ENCODE data around the gene ARFIP1.
"Not testable (repeated sequence)": the region's sequence is repeated elsewhere in the genome, so short reads cannot be mapped to it uniquely, and the experiment has no call there.

The ARFIP1 gene

GRCh38 chr4:152847376-152847775 lies 67.6 kb downstream of the ARFIP1 start:
- DNase-seq: no peak

DNA sequence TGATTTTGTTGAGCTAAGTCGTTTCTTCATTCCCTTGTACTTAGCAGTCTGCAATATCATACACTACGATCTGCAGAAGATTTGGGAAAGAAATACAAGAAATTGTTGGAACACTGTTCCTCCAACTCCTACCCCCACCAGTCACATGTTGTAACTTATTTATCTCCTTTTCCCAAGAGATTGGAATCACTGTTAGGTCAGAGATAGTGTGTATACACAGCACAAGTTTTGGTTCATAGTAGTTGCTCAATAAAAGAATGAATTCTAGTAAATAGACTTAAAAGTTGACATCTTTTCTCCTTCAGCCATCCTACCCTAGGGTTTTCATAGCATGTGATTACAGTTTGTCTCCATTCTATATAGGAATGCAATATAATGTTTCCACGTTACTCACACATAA lies 68.8 kb downstream of the ARFIP1 start:
- no peak for DNase-seq

GRCh38 chr4:152849350-152849749 lies 69.6 kb downstream of the ARFIP1 start:
- DNase-seq: no peak

DNA sequence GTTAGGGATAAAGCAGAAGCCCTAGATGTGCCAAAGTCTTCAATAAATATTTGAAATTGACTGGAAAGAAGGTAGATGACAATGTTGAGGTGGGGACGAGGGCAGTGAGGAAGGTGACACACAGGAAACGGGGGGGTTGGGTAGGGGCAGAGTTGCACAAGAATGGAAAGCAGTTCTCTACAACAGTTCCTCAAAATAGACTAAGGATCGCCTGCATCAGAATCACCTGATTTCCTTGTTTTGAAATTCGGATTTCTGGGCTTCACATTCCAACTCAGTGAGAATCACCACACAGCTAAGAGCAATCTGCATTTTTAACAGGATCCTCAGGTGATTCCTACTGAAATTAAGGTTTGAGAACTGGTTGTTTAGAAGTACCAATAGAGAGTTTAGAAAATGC lies 70.6 kb downstream of the ARFIP1 start:
- DNase-seq: no peak

- no peak for DNase-seq
Observed at GRCh38 chr4:152851226-152851625, 71.5 kb downstream of the ARFIP1 start.

GRCh38 chr4:152853293-152853692 lies 73.5 kb downstream of the ARFIP1 start:
- DNase-seq: no peak

- not testable (repeated sequence) for DNase-seq
Observed at GRCh38 chr4:152854016-152854415, 74.3 kb downstream of the ARFIP1 start.

DNA sequence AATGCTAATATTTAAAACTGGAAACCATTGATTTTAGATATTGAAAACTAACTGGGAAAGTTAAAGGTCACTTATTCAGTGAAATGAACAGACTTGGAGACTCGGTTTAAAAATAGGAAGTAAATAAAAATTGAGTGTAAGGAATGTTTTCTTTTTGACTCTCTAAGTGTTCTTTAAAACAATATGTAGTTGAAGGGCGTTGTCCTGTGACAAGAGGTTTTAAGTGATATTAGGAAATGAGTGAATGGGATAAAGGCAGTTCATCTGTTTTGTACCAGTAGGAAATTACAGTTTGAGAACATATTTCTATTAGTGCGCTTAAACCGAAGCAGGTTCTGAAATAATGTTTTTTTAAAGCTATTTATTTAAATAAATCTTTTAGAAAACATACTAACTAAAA lies 77.2 kb downstream of the ARFIP1 start:
- DNase-seq: no peak

DNA sequence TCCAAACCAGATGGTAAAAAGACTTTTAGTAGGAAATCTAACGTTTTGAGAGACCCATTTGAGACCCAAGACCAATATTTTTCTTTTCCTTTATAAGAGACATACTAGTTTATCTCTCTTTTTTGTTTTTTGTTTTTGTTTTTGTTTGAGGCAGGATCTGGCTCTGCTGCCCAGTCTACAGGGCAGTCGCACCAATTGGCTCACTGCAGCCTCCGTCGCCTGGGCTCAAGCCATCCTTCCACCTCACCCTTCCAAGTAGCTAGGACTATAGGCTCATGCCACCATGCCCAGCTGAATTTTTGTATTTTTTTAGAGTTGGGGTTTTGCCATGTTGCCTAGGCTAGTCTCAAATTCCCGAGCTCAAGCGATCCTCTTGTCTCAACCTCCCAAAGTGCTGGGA lies 79.2 kb downstream of the ARFIP1 start:
- no peak for DNase-seq

GRCh38 chr4:152860046-152860445 lies 80.3 kb downstream of the ARFIP1 start:
- no peak for DNase-seq

DNA sequence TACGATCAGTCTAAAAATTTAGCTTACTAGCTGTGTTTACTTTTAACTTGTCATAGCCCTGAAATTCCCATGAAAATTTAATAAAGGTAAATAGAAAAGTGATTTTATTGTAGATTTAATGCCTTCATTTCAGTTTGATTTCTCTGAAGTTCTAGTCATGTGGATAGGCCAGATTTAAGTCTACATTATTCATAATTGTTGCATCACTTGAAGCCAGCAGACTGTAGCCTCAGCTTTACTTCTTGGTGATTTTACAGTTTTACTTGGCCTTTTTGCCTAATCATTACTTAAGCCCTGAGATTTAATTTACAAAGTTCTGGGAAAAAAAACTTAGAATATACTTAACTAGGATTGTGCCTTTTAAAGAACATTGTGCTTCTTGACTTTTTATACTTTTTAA lies 82.9 kb downstream of the ARFIP1 start:
- no peak for DNase-seq

GRCh38 chr4:152864361-152864760 lies 84.6 kb downstream of the ARFIP1 start:
- DNase-seq: no peak

- DNase-seq: not testable (repeated sequence)
Observed at GRCh38 chr4:152866432-152866993, 86.8 kb downstream of the ARFIP1 start.

DNA sequence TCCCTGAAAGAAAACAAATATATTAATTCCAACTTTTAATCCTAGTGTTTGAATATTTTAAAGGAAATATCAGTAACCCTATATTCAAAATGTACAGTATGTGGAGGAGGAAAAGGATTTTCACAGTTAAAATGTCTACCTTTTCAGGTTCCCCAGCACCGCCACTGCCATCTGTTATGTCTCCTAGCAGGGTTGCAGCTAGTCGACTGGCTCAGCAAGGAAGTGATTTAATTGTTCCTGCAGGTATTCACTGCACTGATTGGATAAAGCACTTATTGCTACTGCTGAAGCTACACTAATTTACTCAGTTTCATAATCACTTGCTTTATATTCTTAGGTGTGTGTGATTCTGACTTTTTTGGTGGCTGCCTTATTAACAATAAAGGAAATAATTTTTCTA lies 90.9 kb downstream of the ARFIP1 start:
- no peak for DNase-seq

GRCh38 chr4:152875261-152875660 lies 95.5 kb downstream of the ARFIP1 start:
- no peak for DNase-seq

DNA sequence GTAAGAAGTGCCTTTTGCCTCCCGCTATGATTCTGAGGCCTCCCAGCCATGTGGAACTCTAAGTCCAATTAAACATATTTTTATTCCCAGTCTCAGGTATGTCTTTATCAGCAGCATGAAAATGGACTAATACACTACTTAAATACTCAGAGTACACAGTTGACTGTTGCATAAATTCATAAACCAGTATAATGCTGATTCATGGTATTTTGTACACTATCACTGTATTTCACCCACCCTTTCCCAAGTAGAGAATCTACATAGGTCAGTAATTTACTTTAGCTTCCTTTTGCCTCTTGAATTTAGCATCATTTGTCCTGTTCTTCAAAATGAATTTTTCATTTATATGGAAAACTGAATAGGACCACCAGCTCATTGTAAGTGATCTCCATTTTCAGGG lies 98.1 kb downstream of the ARFIP1 start:
- no peak for DNase-seq

DNA sequence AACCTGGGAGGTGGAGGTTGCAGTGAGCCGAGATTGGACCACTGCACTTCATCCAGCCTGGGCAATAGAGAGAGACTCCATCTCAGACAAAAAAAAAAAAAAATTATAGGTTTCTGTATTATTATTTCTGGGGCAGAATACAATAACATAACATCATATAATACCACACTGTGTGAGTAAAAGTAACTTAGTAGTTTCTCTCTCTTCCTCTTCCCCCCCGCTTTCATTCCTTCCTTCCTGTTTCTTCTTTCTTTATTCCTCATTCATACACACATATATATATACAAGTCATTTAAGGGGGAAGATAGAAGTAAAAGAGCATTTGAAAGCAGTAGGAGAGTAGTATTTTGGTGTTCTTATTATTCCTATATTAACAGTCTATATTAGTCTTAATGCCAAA lies 100.5 kb downstream of the ARFIP1 start:
- no peak for DNase-seq

GRCh38 chr4:152881974-152882373 lies 102.2 kb downstream of the ARFIP1 start:
- DNase-seq: no peak

DNA sequence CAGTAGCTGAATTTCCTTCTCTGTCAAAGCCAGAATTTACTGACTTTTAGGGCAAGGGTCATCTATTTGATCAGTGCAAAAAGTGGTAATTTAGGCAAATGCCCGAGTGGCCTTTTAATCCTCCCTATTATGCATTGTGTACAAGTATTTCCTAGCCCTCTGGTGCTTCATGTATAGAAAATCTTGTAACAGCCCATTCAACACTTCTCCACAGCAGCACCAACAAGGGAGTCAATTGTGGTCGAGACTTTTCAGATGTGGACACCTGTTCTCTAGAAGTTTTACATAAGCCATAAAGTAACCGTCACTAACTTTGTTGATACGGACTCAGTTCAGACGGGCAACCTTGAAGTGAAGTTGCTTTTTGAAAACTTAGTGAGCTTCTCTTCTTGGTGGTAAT lies 105.4 kb downstream of the ARFIP1 start:
- DNase-seq: no peak

GRCh38 chr4:152886201-152886600 lies 106.4 kb downstream of the ARFIP1 start:
- DNase-seq: no peak

- no peak for DNase-seq
Observed at GRCh38 chr4:152887981-152888380, 108.2 kb downstream of the ARFIP1 start.

DNA sequence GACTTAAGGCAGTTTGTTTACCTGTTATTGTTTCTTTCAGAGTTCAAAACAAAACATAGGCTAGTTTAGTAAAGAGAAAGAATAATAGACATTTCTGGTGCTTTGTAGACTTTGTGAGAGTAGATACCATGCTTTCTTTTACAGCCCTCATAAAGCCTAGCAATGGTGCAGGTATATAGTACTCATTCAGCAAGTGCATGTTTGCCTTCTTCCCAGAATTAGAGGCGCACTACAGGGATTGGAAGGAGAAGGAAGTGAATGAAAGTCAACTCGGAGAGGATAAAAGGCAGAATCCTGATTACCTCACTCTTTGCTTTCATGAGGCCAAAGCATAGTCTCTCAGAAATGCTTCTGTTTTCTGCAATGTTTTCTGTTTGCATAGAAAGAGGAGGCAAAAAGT lies 113.2 kb downstream of the ARFIP1 start:
- no peak for DNase-seq

DNA sequence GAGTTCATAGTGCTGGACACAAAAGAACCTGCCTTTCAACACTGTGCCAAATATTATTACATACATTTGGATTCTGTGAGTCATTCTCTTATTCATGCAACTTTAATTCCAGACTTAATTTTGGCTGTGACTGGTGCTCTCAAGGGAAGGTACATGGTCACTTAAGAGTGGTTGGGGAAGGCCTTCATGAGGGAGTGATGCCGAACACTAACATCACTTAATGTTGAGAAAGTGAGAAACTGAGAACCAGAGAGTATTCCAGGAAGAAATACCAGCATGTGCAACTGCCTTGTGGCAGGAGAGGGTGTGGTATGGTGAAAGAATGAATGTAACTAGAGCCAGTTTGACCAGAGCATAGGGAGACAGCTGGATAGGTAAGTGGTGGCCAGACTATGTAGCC lies 114.9 kb downstream of the ARFIP1 start:
- DNase-seq: no peak

DNA sequence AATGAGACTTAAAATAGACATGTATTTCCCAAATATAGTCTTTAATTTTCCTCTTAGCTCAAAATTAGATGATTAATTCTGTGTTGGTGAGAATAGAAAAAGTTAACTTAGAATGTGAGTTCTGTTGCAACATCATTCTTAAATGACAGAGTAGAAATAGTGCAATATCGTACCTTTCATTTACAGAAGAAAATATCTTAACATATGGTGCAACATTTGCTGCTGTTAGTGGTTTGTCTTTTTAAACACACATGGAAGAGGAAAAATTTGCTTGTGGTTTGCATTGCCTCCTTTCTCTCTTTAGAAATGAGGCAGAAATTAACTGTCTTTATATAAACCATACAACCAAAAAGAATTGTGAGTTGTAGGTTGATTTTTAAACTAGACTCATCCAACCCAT lies 117.1 kb downstream of the ARFIP1 start:
- DNase-seq: no peak

DNA sequence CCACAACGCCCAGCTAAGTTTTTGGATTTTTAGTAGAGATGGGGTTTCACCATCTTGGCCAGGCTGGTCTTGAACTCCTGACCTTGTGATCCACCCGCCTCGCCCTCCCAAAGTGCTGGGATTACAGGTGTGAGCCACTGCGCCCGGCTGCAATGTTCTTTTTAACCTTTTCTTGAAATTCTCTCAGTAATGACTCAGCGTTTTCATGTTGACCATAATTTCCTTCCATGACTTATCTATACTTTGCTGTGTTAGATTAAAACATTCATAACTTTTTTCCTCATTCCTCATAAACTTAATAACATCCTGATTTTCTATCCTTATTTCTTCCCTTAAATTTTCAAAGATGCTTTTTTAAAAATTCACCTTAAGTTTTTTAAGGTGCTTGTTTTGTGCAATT lies 118.4 kb downstream of the ARFIP1 start:
- DNase-seq: not testable (repeated sequence)

DNA sequence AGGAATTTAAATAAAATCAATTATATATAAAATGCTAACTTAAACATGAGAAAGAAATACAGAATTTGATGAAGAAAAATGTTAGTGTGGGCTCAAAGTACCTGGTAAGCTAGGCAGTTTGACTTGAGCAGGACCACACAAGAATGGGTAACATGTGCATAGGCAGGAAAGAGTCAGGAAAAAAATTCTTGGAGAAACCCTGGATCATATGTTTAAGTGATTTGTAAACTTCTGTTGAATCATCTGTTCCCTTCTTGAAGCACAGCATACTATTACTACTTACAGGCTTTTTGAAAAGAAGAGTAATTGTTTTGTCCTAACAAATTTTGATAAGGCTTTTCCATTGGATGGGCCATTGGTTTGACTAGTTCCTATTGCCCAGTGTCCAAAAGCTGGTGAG lies 118.9 kb downstream of the ARFIP1 start:
- DNase-seq: no peak
